ENCODE data around the gene HIVEP3. TPM values are rescaled to one million over a fixed set of nuclear protein-coding genes. Genes with fewer than 3 reads are reported as not detected.
A peak's percentile ranks its signal among the peaks of the same experiment; 100 is the strongest.
"Not testable (repeated sequence)": the region's sequence is repeated elsewhere in the genome, so short reads cannot be mapped to it uniquely, and the experiment has no call there.

Gene HIVEP3
- total RNA-seq: 11.0 TPM

- DNase-seq (ENCODE audit: low spot score) (no peak), ATAC-seq (no peak)
- intact Hi-C loops (cut with DNase I): no loop called here
Observed at GRCh38 chr1:41918450-41919043, at the start of gene HIVEP3. HIVEP3 (minus strand) TSS chr1:41918922.

GRCh38 chr1:41964400-41964799 is 45.7 kb upstream of the HIVEP3 start:
- intact Hi-C loops (cut with DNase I): no loop called here
- no peak for ATAC-seq
- no peak for DNase-seq (ENCODE audit: low spot score)

GRCh38 chr1:41963636-41964035 is 44.9 kb upstream of the HIVEP3 start:
- ATAC-seq (no peak), DNase-seq (ENCODE audit: low spot score) (no peak)
- intact Hi-C loops (cut with DNase I): no loop called here

- intact Hi-C loops (cut with DNase I): no loop called here
- DNase-seq (ENCODE audit: low spot score): no peak
- ATAC-seq: no peak
Observed at GRCh38 chr1:41958015-41958673, 39.4 kb upstream of the HIVEP3 start.

- ATAC-seq (no peak), DNase-seq (ENCODE audit: low spot score) (no peak)
- intact Hi-C loops (cut with DNase I): no loop called here
Observed at GRCh38 chr1:41957568-41957967, 38.8 kb upstream of the HIVEP3 start.

GRCh38 chr1:41955461-41956159 is 36.9 kb upstream of the HIVEP3 start:
- ATAC-seq: peak; percentile 71
- intact Hi-C loops (cut with DNase I): no loop called here
- no peak for DNase-seq (ENCODE audit: low spot score)

- intact Hi-C loops (cut with DNase I): no loop called here
- no peak for DNase-seq (ENCODE audit: low spot score)
- ATAC-seq: peak; percentile 51
Observed at GRCh38 chr1:41954533-41954944, 35.8 kb upstream of the HIVEP3 start.

GRCh38 chr1:41953291-41953690 is 34.6 kb upstream of the HIVEP3 start:
- DNase-seq (ENCODE audit: low spot score) (no peak), ATAC-seq (no peak)
- intact Hi-C loops (cut with DNase I): no loop called here

GRCh38 chr1:41952208-41952607 is 33.5 kb upstream of the HIVEP3 start:
- intact Hi-C loops (cut with DNase I): no loop called here
- DNase-seq (ENCODE audit: low spot score) (no peak), ATAC-seq (no peak)

- ATAC-seq; DNase-seq (ENCODE audit: low spot score); intact Hi-C loops (cut with DNase I): not testable (repeated sequence)
Observed at GRCh38 chr1:41951492-41951891, 32.8 kb upstream of the HIVEP3 start.

- intact Hi-C loops (cut with DNase I): no loop called here
- ATAC-seq (no peak), DNase-seq (ENCODE audit: low spot score) (no peak)
Observed at GRCh38 chr1:41950820-41951219, 32.1 kb upstream of the HIVEP3 start.

GRCh38 chr1:41945946-41946345 is 27.2 kb upstream of the HIVEP3 start:
- intact Hi-C loops (cut with DNase I); ATAC-seq; DNase-seq (ENCODE audit: low spot score): not testable (repeated sequence)

- ATAC-seq (no peak), DNase-seq (ENCODE audit: low spot score) (no peak)
- intact Hi-C loops (cut with DNase I): no loop called here
Observed at GRCh38 chr1:41943717-41944116, 25.0 kb upstream of the HIVEP3 start.

GRCh38 chr1:41942278-41942677 is 23.6 kb upstream of the HIVEP3 start:
- no peak for DNase-seq (ENCODE audit: low spot score)

GRCh38 chr1:41941381-41941780 is 22.7 kb upstream of the HIVEP3 start:
- intact Hi-C loops (cut with DNase I): no loop called here
- ATAC-seq (no peak), DNase-seq (ENCODE audit: low spot score) (no peak)

More at GRCh38 chr1:41942278-41942677, 23.6 kb upstream of the HIVEP3 start:
- ATAC-seq: no peak
- intact Hi-C loops (cut with DNase I): no loop called here

GRCh38 chr1:41939194-41939593 is 20.5 kb upstream of the HIVEP3 start:
- ATAC-seq: no peak
- intact Hi-C loops (cut with DNase I): no loop called here

GRCh38 chr1:41936107-41936506 is 17.4 kb upstream of the HIVEP3 start:
- DNase-seq (ENCODE audit: low spot score): no peak
- no peak for ATAC-seq
- intact Hi-C loops (cut with DNase I): no loop called here

More at GRCh38 chr1:41939194-41939593, 20.5 kb upstream of the HIVEP3 start:
- no peak for DNase-seq (ENCODE audit: low spot score)

GRCh38 chr1:41935226-41935625 is 16.5 kb upstream of the HIVEP3 start:
- no peak for ATAC-seq
- DNase-seq (ENCODE audit: low spot score): no peak
- intact Hi-C loops (cut with DNase I): no loop called here

GRCh38 chr1:41933106-41933505 is 14.4 kb upstream of the HIVEP3 start:
- intact Hi-C loops (cut with DNase I): no loop called here
- no peak for ATAC-seq
- DNase-seq (ENCODE audit: low spot score): no peak

- DNase-seq (ENCODE audit: low spot score) (no peak), ATAC-seq (no peak)
- intact Hi-C loops (cut with DNase I): no loop called here
Observed at GRCh38 chr1:41931578-41931977, 12.9 kb upstream of the HIVEP3 start.

All from sciatic nerve (tissue), 2 donors.